CD14-positive monocyte (primary cell): ENCODE results near the gene PDPN. TPM values are rescaled to one million over a fixed set of nuclear protein-coding genes. Genes with fewer than 3 reads are reported as not detected.

ENCODE experiments used
- DNase-seq, 3 donors: peaks; one replicate each; pipeline ENCODE4 v3.0.0-alpha.2; 2011 to 2022
- H2AFZ ChIP-seq: 2 replicates; pipeline ENCODE4 v1.6.0; 2012; ENCODE audit warnings: mild to moderate bottlenecking, low read depth, low read length, inconsistent platforms; ENCODE audit not compliant: insufficient read depth, poor library complexity, severe bottlenecking
- H3K27ac ChIP-seq, 2 donors: 1 replicate in 1 of 2; 2 replicates in 1 of 2; pipeline ENCODE4 v1.5.1; 2012 to 2013; ENCODE audit warnings: low read length in 2 of 2, control low read depth in 1 of 2, inconsistent platforms in 1 of 2, low read depth in 1 of 2, mild to moderate bottlenecking in 1 of 2
- H3K27me3 ChIP-seq, 2 donors: one replicate each; pipeline versions ENCODE4 v1.6.0 to v1.6.1; 2011 to 2013; ENCODE audit warnings: low read length in 2 of 2; ENCODE audit not compliant: control insufficient read depth in 2 of 2, insufficient read depth in 2 of 2
- H3K36me3 ChIP-seq, 2 donors: replicated peaks in 1 of 2; 1 replicate in 1 of 2; 2 replicates in 1 of 2; pipeline versions ENCODE4 v1.5.1 to v1.6.1; 2012 to 2013; ENCODE audit warnings: low read length in 2 of 2, control low read depth in 1 of 2, inconsistent platforms in 1 of 2, mild to moderate bottlenecking in 1 of 2; ENCODE audit not compliant: insufficient read depth in 2 of 2, control insufficient read depth in 1 of 2
- H3K4me1 ChIP-seq, 2 donors: 1 replicate in 1 of 2; 2 replicates in 1 of 2; pipeline versions ENCODE4 v1.5.1 to v1.6.1; 2012 to 2013; ENCODE audit warnings: low read length in 2 of 2, control low read depth in 1 of 2, inconsistent platforms in 1 of 2, mild to moderate bottlenecking in 1 of 2, moderate library complexity in 1 of 2; ENCODE audit not compliant: insufficient read depth in 2 of 2, control insufficient read depth in 1 of 2
- H3K4me2 ChIP-seq: replicated peaks from 2 replicates; pipeline ENCODE3; 2012; ENCODE audit warnings: low read length, moderate library complexity, mild to moderate bottlenecking; ENCODE audit not compliant: poor library complexity, severe bottlenecking; ENCODE audit errors: extremely low read depth
- H3K4me3 ChIP-seq, 3 experiments: fragments of 200-600 bp in 1 of 3; sonication (generic) in 1 of 3; replicated peaks in 1 of 3; 1 replicate in 2 of 3; 2 replicates in 1 of 3; pipeline ENCODE4 v1.5.1; 2011 to 2013; ENCODE audit warnings: low read length in 3 of 3, mild to moderate bottlenecking in 3 of 3, control low read depth in 2 of 3, low read depth in 2 of 3, inconsistent platforms in 1 of 3, moderate library complexity in 1 of 3
- H3K79me2 ChIP-seq: 2 replicates; pipeline ENCODE4 v1.6.0; 2012; ENCODE audit warnings: mild to moderate bottlenecking, control low read depth, inconsistent platforms, low read length, moderate library complexity; ENCODE audit not compliant: insufficient read depth
- H3K9ac ChIP-seq: 2 replicates; pipeline ENCODE4 v1.6.0; 2017; ENCODE audit warnings: low read length, mild to moderate bottlenecking; ENCODE audit not compliant: insufficient read depth, poor library complexity, severe bottlenecking
- H3K9me3 ChIP-seq, 2 donors: replicated peaks in 1 of 2; 1 replicate in 1 of 2; 2 replicates in 1 of 2; pipeline versions ENCODE4 v1.5.1 to v1.6.1; 2012 to 2013; ENCODE audit warnings: low read length in 2 of 2, control low read depth in 1 of 2; ENCODE audit not compliant: control insufficient read depth in 1 of 2, insufficient read depth in 1 of 2
- H4K20me1 ChIP-seq: 2 replicates; pipeline ENCODE4 v1.6.0; 2012; ENCODE audit warnings: mild to moderate bottlenecking, low read length, control low read depth, moderate library complexity; ENCODE audit not compliant: insufficient read depth
- H3K27ac Mint-ChIP-seq, 7 donors: one replicate each; pipeline ENCODE4 v1.8.0; 2020; ENCODE audit warnings: mild to moderate bottlenecking in 7 of 7, mixed read lengths in 7 of 7, moderate library complexity in 6 of 7, inconsistent platforms in 2 of 7
- H3K27me3 Mint-ChIP-seq, 3 donors: one replicate each; pipeline ENCODE4 v1.8.0; 2021 to 2022; ENCODE audit warnings: low read depth in 3 of 3, mild to moderate bottlenecking in 3 of 3, mixed read lengths in 3 of 3, moderate library complexity in 3 of 3, inconsistent platforms in 1 of 3
- H3K36me3 Mint-ChIP-seq, 2 donors: one replicate each; pipeline ENCODE4 v1.8.0; 2020; ENCODE audit warnings: mixed read lengths in 2 of 2, inconsistent platforms in 1 of 2, mild to moderate bottlenecking in 1 of 2
- H3K4me1 Mint-ChIP-seq: one replicate; pipeline ENCODE4 v1.8.0; 2020; ENCODE audit warnings: mild to moderate bottlenecking, mixed read lengths
- H3K4me3 Mint-ChIP-seq, 2 donors: one replicate each; pipeline ENCODE4 v1.8.0; 2020; ENCODE audit warnings: mild to moderate bottlenecking in 2 of 2, mixed read lengths in 2 of 2, moderate library complexity in 1 of 2
- H3K9me3 Mint-ChIP-seq, 7 donors: one replicate each; pipeline ENCODE4 v1.8.0; 2020 to 2022; ENCODE audit warnings: mixed read lengths in 7 of 7, mild to moderate bottlenecking in 6 of 7, moderate library complexity in 6 of 7, inconsistent platforms in 2 of 7
- CTCF ChIP-seq: fragments of 200-600 bp; IDR thresholded peaks from one replicate; pipeline ENCODE4 v1.8.0; 2022; ENCODE audit warnings: antibody characterized with exemption, mild to moderate bottlenecking
- whole genome bisulfite sequencing: methylation state at CpG from one replicate; pipeline ENCODE4 v1.1.5; 2013; ENCODE audit warnings: missing lambda C conversion rate; ENCODE audit not compliant: insufficient coverage; 5-methylcytosine and 5-hydroxymethylcytosine counted together
- intact Hi-C, 2 donors: fragments of 100-400 bp; cut with micrococcal nuclease; formaldehyde crosslinking; loops; one replicate each; pipeline versions ENCODE4 v1.15.0 to v1.15.1; 2023
- polyA plus RNA-seq, 3 donors: library from polyadenylated mRNA; depleted of rRNA in 1 of 3; unstranded in 2 of 3; stranded (reverse) in 1 of 3; fragments of 300-500 nt in 2 of 3; fragments of >200 nt in 1 of 3; fragmentation: Illumina TruSeq in 2 of 3; gene quantifications; 1 replicate in 2 of 3; 2 replicates in 1 of 3; pipeline ENCODE4 v1.2.3, GENCODE V29; 2012 to 2021

The PDPN gene
- polyA plus RNA-seq, 3 donors: not detected

GRCh38 chr1:13623021-13623637, 39.5 kb downstream of the PDPN start:
- Mint-ChIP-seq H3K27ac (peak overlapping the region; percentile 60 to 82 (median 68)), H3K4me1 (peaks cover 25% of the 10 kb centered on the region), H3K9me3 (peaks cover 0 to 5% (median 2%) of the 10 kb centered on the region in 7 donors), H3K27me3 (peaks cover 8 to 10% (median 10%) of the 10 kb centered on the region in 3 donors), H3K4me3 (no peak overlapping the region), H3K36me3 (no peaks in the 10 kb centered on the region)
- intact Hi-C loops: no loop called here
- Histone ChIP-seq H3K27me3 (peaks cover 0 to 12% of the 10 kb centered on the region in 2 donors), H3K9me3 (no peaks in the 10 kb centered on the region), H3K27ac (peak overlapping the region; percentile 15 to 54), H4K20me1 (no peaks in the 10 kb centered on the region), H3K9ac (no peak overlapping the region), H3K36me3 (no peaks in the 10 kb centered on the region), H3K4me3 (peak overlapping the region in 1 of 3 experiments; percentile 11), H3K4me2 (peak overlapping the region; percentile 14), H3K79me2 (no peaks in the 10 kb centered on the region), H2AFZ (peak overlapping the region; percentile 27), H3K4me1 (peaks cover 20 to 21% of the 10 kb centered on the region in 2 donors)
- peak; percentile 57 to 88 (median 82) for DNase-seq
- WGBS: 84% methylated on average over 6 of the region's 9 CpGs
- no peak for TF ChIP-seq CTCF

GRCh38 chr1:13624526-13624925, 40.9 kb downstream of the PDPN start:
- no peak overlapping the region for H2AFZ ChIP-seq
- H3K27me3 ChIP-seq: peaks cover 0 to 4% of the 10 kb centered on the region in 2 donors
- Mint-ChIP-seq H3K9me3 (peaks cover 0 to 5% (median 2%) of the 10 kb centered on the region in 7 donors), H3K4me3 (no peak overlapping the region), H3K36me3 (no peaks in the 10 kb centered on the region), H3K4me1 (peaks cover 25% of the 10 kb centered on the region), H3K27me3 (peaks cover 12 to 16% (median 15%) of the 10 kb centered on the region in 3 donors), H3K27ac (peak overlapping the region in 4 of 7 donors; percentile 2 to 76 (median 26))
- no peak overlapping the region for H3K9ac ChIP-seq
- DNase-seq: peak in 1 of 3 donors; percentile 29
- H3K4me3 ChIP-seq: no peak overlapping the region
- H3K4me1 ChIP-seq: peaks cover 20 to 21% of the 10 kb centered on the region in 2 donors
- intact Hi-C loops: no loop called here
- no peaks in the 10 kb centered on the region for H3K9me3 ChIP-seq
- no peaks in the 10 kb centered on the region for H3K79me2 ChIP-seq
- 91% methylated on average over 1 of the region's 6 CpGs for WGBS
- H3K36me3 ChIP-seq: no peaks in the 10 kb centered on the region
- H4K20me1 ChIP-seq: no peaks in the 10 kb centered on the region
- no peak for TF ChIP-seq CTCF
- H3K27ac ChIP-seq: no peak overlapping the region
- no peak overlapping the region for H3K4me2 ChIP-seq
